ENCODE results near the gene ELFN2.

ELFN2 gene

DNA sequence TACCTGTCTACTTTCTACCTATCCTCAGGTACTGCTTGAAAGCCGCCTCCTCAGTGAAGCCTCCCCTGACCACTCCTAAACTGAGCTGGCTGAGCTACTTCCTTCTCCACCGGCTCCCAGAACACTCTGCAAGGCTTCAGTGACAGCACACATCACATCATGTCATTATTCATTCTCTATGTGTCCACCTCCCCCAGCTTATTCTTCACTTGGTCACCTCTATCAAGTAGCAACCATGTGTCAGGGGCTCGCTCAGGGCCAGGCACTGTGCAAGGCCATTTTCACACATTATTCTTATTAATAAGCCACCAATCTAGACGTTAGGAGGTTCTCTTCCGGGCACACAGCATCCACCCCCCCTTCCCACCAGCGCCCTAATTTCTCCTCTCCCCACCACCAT lies 3.7 kb upstream of the ELFN2 start:
- POLR2A ChIA-PET, result interaction anchor here (1.1 to 1.6 kb wide), 4 partner anchors 11 to 131 kb away, joined by 3 to 6 read pairs (median 4); no protein-coding TSS in a partner anchor
- CTCF ChIA-PET, result interaction anchor here (0.6 to 5.4 kb wide), 7 partner anchors 11 to 115 kb away, joined by 3 to 59 read pairs (median 9); no protein-coding TSS in a partner anchor
- Histone ChIP-seq H3K36me3 (ENCODE audit: control insufficient read depth in 2 of 2, insufficient read depth in 1 of 2, low read length in 2 of 2) (no peaks in the 10 kb centered on the region), H3K4me3 (ENCODE audit: low read depth, low read length) (no peak overlapping the region), H3K4me1 (ENCODE audit: control insufficient read depth, insufficient read depth, low read length) (no peaks in the 10 kb centered on the region), H3K27ac (ENCODE audit: extremely low read depth, low read depth, low read length) (no peak overlapping the region), H3K9me3 (ENCODE audit: control insufficient read depth, insufficient read depth, low read depth, low read length) (no peaks in the 10 kb centered on the region)
- TF ChIP-seq, protein P1, sequence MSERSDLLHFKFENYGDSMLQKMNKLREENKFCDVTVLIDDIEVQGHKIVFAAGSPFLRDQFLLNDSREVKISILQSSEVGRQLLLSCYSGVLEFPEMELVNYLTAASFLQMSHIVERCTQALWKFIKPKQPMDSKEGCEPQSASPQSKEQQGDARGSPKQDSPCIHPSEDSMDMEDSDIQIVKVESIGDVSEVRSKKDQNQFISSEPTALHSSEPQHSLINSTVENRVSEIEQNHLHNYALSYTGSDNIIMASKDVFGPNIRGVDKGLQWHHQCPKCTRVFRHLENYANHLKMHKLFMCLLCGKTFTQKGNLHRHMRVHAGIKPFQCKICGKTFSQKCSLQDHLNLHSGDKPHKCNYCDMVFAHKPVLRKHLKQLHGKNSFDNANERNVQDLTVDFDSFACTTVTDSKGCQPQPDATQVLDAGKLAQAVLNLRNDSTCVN (tag by site-specific recombination; optimal IDR thresholded peaks at IDR 0.05), result no peak
- TF ChIP-seq, protein P2, sequence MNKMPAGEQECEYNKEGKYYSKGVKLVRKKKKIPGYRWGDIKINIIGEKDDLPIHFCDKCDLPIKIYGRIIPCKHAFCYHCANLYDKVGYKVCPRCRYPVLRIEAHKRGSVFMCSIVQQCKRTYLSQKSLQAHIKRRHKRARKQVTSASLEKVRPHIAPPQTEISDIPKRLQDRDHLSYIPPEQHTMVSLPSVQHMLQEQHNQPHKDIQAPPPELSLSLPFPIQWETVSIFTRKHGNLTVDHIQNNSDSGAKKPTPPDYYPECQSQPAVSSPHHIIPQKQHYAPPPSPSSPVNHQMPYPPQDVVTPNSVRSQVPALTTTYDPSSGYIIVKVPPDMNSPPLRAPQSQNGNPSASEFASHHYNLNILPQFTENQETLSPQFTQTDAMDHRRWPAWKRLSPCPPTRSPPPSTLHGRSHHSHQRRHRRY (tag by site-specific recombination; IDR thresholded peaks at IDR 0.05), result no peak
- no peak for TF ChIP-seq ZNF626 (tag by site-specific recombination; IDR thresholded peaks at IDR 0.05)
- no peak for TF ChIP-seq ZNF404 (tag by site-specific recombination; IDR thresholded peaks at IDR 0.05)
- TF ChIP-seq, protein P3, sequence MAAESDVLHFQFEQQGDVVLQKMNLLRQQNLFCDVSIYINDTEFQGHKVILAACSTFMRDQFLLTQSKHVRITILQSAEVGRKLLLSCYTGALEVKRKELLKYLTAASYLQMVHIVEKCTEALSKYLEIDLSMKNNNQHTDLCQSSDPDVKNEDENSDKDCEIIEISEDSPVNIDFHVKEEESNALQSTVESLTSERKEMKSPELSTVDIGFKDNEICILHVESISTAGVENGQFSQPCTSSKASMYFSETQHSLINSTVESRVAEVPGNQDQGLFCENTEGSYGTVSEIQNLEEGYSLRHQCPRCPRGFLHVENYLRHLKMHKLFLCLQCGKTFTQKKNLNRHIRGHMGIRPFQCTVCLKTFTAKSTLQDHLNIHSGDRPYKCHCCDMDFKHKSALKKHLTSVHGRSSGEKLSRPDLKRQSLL (tag by site-specific recombination; IDR thresholded peaks at IDR 0.05), result no peak
- TF ChIP-seq, protein P4, sequence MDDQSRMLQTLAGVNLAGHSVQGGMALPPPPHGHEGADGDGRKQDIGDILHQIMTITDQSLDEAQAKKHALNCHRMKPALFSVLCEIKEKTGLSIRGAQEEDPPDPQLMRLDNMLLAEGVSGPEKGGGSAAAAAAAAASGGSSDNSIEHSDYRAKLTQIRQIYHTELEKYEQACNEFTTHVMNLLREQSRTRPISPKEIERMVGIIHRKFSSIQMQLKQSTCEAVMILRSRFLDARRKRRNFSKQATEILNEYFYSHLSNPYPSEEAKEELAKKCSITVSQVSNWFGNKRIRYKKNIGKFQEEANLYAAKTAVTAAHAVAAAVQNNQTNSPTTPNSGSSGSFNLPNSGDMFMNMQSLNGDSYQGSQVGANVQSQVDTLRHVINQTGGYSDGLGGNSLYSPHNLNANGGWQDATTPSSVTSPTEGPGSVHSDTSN (CRISPR knock-in tag; IDR thresholded peaks at IDR 0.05), result no peak
- TF ChIP-seq YY1 (tag by site-specific recombination; IDR thresholded peaks at IDR 0.05), result no peak
- TF ChIP-seq ZNF175 (tag by site-specific recombination; IDR thresholded peaks at IDR 0.05), result no peak
- no peak for TF ChIP-seq ZNF660 (tag by site-specific recombination; IDR thresholded peaks at IDR 0.05)
- TF ChIP-seq, protein P5, sequence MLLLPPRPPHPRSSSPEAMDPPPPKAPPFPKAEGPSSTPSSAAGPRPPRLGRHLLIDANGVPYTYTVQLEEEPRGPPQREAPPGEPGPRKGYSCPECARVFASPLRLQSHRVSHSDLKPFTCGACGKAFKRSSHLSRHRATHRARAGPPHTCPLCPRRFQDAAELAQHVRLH (tag by site-specific recombination; IDR thresholded peaks at IDR 0.05), result no peak
- TF ChIP-seq, protein P6, sequence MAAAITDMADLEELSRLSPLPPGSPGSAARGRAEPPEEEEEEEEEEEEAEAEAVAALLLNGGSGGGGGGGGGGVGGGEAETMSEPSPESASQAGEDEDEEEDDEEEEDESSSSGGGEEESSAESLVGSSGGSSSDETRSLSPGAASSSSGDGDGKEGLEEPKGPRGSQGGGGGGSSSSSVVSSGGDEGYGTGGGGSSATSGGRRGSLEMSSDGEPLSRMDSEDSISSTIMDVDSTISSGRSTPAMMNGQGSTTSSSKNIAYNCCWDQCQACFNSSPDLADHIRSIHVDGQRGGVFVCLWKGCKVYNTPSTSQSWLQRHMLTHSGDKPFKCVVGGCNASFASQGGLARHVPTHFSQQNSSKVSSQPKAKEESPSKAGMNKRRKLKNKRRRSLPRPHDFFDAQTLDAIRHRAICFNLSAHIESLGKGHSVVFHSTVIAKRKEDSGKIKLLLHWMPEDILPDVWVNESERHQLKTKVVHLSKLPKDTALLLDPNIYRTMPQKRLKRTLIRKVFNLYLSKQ (tag by site-specific recombination; IDR thresholded peaks at IDR 0.05; ENCODE audit: borderline replicate concordance), result no peak
- TF ChIP-seq, protein P7, sequence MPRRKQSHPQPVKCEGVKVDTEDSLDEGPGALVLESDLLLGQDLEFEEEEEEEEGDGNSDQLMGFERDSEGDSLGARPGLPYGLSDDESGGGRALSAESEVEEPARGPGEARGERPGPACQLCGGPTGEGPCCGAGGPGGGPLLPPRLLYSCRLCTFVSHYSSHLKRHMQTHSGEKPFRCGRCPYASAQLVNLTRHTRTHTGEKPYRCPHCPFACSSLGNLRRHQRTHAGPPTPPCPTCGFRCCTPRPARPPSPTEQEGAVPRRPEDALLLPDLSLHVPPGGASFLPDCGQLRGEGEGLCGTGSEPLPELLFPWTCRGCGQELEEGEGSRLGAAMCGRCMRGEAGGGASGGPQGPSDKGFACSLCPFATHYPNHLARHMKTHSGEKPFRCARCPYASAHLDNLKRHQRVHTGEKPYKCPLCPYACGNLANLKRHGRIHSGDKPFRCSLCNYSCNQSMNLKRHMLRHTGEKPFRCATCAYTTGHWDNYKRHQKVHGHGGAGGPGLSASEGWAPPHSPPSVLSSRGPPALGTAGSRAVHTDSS (tag by site-specific recombination; IDR thresholded peaks at IDR 0.05), result no peak

DNA sequence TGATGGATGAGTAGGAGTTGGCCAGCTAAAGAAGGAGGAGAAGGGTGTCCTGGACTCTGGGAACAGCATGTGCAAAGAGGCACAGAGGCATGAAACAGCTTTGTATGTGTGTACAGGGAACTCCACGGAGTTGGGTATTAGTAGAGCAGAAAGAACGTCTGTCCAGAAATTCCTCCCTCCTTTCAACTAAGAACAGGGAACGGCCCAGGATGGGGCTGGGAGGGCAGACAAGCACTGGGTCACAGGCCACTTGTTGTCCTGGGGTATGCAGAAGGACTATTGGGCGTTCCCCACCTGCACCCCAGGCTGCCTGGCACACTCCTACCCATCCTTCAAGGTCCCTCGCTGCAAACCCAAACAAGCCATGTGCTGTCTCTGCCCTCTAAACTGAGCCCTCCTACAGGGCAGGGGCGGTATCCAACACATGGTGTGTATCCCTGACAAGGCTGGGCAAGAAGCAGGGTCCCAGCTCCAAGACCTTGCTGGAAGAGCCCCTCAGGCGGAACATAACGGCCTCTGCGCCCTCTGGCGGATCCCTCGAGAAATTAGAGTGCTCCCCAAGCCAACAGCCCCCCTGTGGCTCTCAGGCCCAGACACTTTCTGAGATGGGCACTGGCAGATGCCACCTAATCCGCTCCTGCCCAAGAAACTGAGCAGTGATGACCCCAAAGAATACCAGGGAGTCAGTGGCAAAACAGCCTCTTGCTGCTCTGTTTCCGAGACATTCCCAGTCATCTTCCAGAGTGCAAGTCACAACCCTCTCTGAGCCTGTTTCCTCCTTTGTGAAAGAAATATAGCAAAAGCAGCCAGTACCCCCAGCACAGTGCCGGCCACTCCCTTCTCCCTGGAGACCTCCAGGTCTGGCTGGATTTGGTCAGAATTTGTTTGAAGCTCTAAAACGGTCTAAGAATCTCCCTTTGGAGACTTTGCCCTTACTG lies 1.6 kb upstream of the ELFN2 start:
- Histone ChIP-seq H3K4me3 (ENCODE audit: low read depth, low read length) (no peak overlapping the region), H3K36me3 (ENCODE audit: control insufficient read depth in 2 of 2, insufficient read depth in 1 of 2, low read length in 2 of 2) (no peaks in the 10 kb centered on the region), H3K9me3 (ENCODE audit: control insufficient read depth, insufficient read depth, low read depth, low read length) (no peaks in the 10 kb centered on the region), H3K27ac (ENCODE audit: extremely low read depth, low read depth, low read length) (no peak overlapping the region), H3K4me1 (ENCODE audit: control insufficient read depth, insufficient read depth, low read length) (no peaks in the 10 kb centered on the region)
- ChIA-PET POLR2A (no interaction called here), CTCF (interaction anchor here (0.5 to 5.4 kb wide), 16 partner anchors 9 to 1486 kb away, joined by 3 to 59 read pairs (median 4); no protein-coding TSS in a partner anchor)
- TF ChIP-seq, protein P8, sequence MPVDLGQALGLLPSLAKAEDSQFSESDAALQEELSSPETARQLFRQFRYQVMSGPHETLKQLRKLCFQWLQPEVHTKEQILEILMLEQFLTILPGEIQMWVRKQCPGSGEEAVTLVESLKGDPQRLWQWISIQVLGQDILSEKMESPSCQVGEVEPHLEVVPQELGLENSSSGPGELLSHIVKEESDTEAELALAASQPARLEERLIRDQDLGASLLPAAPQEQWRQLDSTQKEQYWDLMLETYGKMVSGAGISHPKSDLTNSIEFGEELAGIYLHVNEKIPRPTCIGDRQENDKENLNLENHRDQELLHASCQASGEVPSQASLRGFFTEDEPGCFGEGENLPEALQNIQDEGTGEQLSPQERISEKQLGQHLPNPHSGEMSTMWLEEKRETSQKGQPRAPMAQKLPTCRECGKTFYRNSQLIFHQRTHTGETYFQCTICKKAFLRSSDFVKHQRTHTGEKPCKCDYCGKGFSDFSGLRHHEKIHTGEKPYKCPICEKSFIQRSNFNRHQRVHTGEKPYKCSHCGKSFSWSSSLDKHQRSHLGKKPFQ (tag by site-specific recombination; IDR thresholded peaks at IDR 0.05), result no peak
- TF ChIP-seq ZNF626 (tag by site-specific recombination; IDR thresholded peaks at IDR 0.05), result no peak
- TF ChIP-seq GLI4 (tag by site-specific recombination; IDR thresholded peaks at IDR 0.05), result no peak
- no peak for TF ChIP-seq KLF16 (tag by site-specific recombination; IDR thresholded peaks at IDR 0.05)
- TF ChIP-seq GLIS1 (tag by site-specific recombination; IDR thresholded peaks at IDR 0.05), result peak; percentile 66
- TF ChIP-seq ZNF670 (tag by site-specific recombination; IDR thresholded peaks at IDR 0.05; ENCODE audit: low read depth), result no peak
- TF ChIP-seq, protein P3 (tag by site-specific recombination; IDR thresholded peaks at IDR 0.05), result no peak
- TF ChIP-seq ZNF121 (tag by site-specific recombination; IDR thresholded peaks at IDR 0.05), result no peak
- TF ChIP-seq GLIS2 (tag by site-specific recombination; IDR thresholded peaks at IDR 0.05), result peak; percentile 46; the same call in 1 of the 2 replicates
- no peak for TF ChIP-seq ZNF777 (tag by site-specific recombination; IDR thresholded peaks at IDR 0.05; ENCODE audit: borderline replicate concordance)
